ENCODE data around the gene PALLD. TPM values are rescaled to one million over a fixed set of nuclear protein-coding genes. Genes with fewer than 3 reads are reported as not detected.

The PALLD gene
- total and polyA plus RNA-seq, 2 of the 8 experiments (the other 6 are each of a cell fraction or from before 2014, with no cell fraction given) = 10.5 to 25.0 TPM

DNA sequence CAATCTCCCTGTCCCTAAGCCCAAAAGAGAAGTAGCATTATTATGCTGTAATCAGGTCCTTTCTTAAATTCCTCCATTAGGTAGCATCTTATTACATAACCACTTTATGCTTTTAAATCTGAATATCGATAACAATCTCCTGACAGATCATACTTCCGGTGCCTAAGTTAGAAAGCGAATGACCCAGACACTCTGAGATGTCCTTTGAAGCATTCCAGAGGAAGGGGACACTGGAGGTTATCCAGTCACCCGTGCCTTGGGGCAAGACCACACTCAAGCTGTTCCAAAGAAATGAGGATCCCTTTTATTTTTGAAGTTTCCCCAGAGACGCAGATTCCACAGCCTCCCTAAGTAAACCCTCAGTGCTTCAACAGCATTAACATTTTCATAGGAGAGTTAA, 125.7 kb downstream of the PALLD start:
- Histone ChIP-seq H3K79me1 (ENCODE audit: low read depth, low read length) (no peaks in the 10 kb centered on the region), H3K4me1 (replicated peaks in 1 of 4; ENCODE audit: control insufficient read depth in 3 of 4, insufficient read depth in 4 of 4, low read length in 3 of 4) (no peaks in the 10 kb centered on the region), H2BK5ac (ENCODE audit: low read depth, low read length) (no peak overlapping the region), H3K36me3 (ENCODE audit: control insufficient read depth in 2 of 4, insufficient read depth in 4 of 4, low read length in 3 of 4) (no peaks in the 10 kb centered on the region), H3K18ac (ENCODE audit: extremely low read depth, low read length) (no peak overlapping the region), H3K9me3 (ENCODE audit: insufficient read depth in 2 of 2, low read depth in 1 of 2, low read length in 1 of 2) (no peaks in the 10 kb centered on the region), H3K23ac (ENCODE audit: insufficient read length) (no peak overlapping the region), H2BK20ac (ENCODE audit: low read length) (no peak overlapping the region), H2AFZ (ENCODE audit: low read length) (no peak overlapping the region), H3K4me2 (ENCODE audit: insufficient read depth in 1 of 2, low read depth in 2 of 2, low read length in 2 of 2) (no peak overlapping the region), H3K23me2 (ENCODE audit: low read depth, low read length) (no peaks in the 10 kb centered on the region), H4K5ac (ENCODE audit: insufficient read length, low read depth, low read length) (no peak overlapping the region), H3K9ac (replicated peaks in 1 of 4; ENCODE audit: extremely low read depth in 1 of 4, low read depth in 3 of 4, low read length in 3 of 4) (no peak overlapping the region), H2AK5ac (ENCODE audit: low read depth, low read length) (no peak overlapping the region), H3K27ac (ENCODE audit: low read depth, low read length) (no peak overlapping the region), H3K4ac (replicated peaks; ENCODE audit: insufficient read length, low read depth, low read length) (no peak overlapping the region), H4K8ac (ENCODE audit: extremely low read depth, insufficient read depth, low read length) (no peak overlapping the region), H3K27me3 (replicated peaks in 1 of 4; ENCODE audit: control insufficient read depth in 3 of 4, extremely low read depth in 1 of 4, insufficient read depth in 3 of 4, low read length in 3 of 4) (no peaks in the 10 kb centered on the region), H3K4me3 (ENCODE audit: extremely low read depth in 1 of 4, insufficient read depth in 2 of 4, low read depth in 3 of 4, low read length in 4 of 4) (no peak overlapping the region), H2BK12ac (ENCODE audit: low read depth, low read length) (no peak overlapping the region), H2BK15ac (ENCODE audit: low read length) (no peak overlapping the region), H4K20me1 (replicated peaks in 1 of 2; ENCODE audit: control insufficient read depth in 1 of 2, insufficient read depth in 2 of 2, low read length in 2 of 2) (no peaks in the 10 kb centered on the region), H3K79me2 (ENCODE audit: control insufficient read depth in 1 of 2, insufficient read depth in 2 of 2, low read length in 2 of 2) (no peaks in the 10 kb centered on the region), H4K91ac (replicated peaks; ENCODE audit: insufficient read length, low read length) (no peak overlapping the region), H3K14ac (ENCODE audit: insufficient read length) (no peak overlapping the region), H3K56ac (replicated peaks; ENCODE audit: insufficient read length, low read depth, low read length) (no peak overlapping the region), H2BK120ac (replicated peaks; ENCODE audit: low read depth, low read length) (no peak overlapping the region)
- DNase-seq (ENCODE audit: low read depth in 1 of 2, low spot score in 2 of 2) (no peak), FAIRE-seq (no peak)
- ChIA-PET POLR2A (ENCODE audit: partially characterized antibody) (interaction anchor here (0.6 kb wide), 1 partner anchor 16 kb away, joined by 3 read pairs; no protein-coding TSS in a partner anchor), CTCF (ENCODE audit: partially characterized antibody) (interaction anchor here (0.8 kb wide), 1 partner anchor 9 kb away, joined by 3 read pairs; no protein-coding TSS in a partner anchor)
- WGBS, 2 experiments (ENCODE audit: extremely low coverage in 1 of 2, insufficient coverage in 1 of 2, insufficient read length in 1 of 2, insufficient replicate concordance in 2 of 2, low coverage in 1 of 2, low lambda C conversion rate in 2 of 2, missing lambda C conversion rate in 1 of 2) = 76% methylated on average over 5 of the region's 5 CpGs; no CpG with 5 or more reads in 1 of the 2 experiments
- TF ChIP-seq CREB1 (IDR thresholded peaks at IDR 0.05) (no peak), FOSL1 (IDR thresholded peaks at IDR 0.05; ENCODE audit: insufficient read depth, low read depth, low read length) (no peak), CBX5 (IDR thresholded peaks at IDR 0.05; ENCODE audit: low read depth, low read length) (no peak), HDAC2 (IDR thresholded peaks at IDR 0.05; ENCODE audit: borderline replicate concordance in 1 of 2, low read depth in 2 of 2, low read length in 2 of 2) (no peak), POLR2AphosphoS5 (IDR thresholded peaks at IDR 0.05; ENCODE audit: low read depth, low read length) (no peak), SIX5 (IDR thresholded peaks at IDR 0.05; ENCODE audit: low read depth, low read length) (no peak), CBX8 (IDR thresholded peaks at IDR 0.05; ENCODE audit: borderline replicate concordance, low read depth, low read length) (no peak), CTBP2 (IDR thresholded peaks at IDR 0.05; ENCODE audit: borderline replicate concordance, insufficient read depth, insufficient read length, low read length) (no peak), EP300 (IDR thresholded peaks at IDR 0.05; ENCODE audit: borderline replicate concordance in 1 of 2, low read depth in 2 of 2, low read length in 2 of 2) (no peak), NRF1 (IDR thresholded peaks at IDR 0.05; ENCODE audit: low read depth, low read length) (no peak), TCF12 (IDR thresholded peaks at IDR 0.05; ENCODE audit: low read depth, low read length) (no peak), RXRA (IDR thresholded peaks at IDR 0.05; ENCODE audit: insufficient read depth, low read depth, low read length) (no peak), NANOG (IDR thresholded peaks at IDR 0.05; ENCODE audit: insufficient read depth, low read depth, low read length, poor library complexity, severe bottlenecking) (no peak)
- TF ChIP-seq, protein P1, sequence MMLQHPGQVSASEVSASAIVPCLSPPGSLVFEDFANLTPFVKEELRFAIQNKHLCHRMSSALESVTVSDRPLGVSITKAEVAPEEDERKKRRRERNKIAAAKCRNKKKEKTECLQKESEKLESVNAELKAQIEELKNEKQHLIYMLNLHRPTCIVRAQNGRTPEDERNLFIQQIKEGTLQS (IDR thresholded peaks at IDR 0.05; ENCODE audit: insufficient read depth, low read depth, low read length) = no peak

All from H1 (cell line).